PFSK-1 (cell line): ENCODE data around the gene MCTP1.

ENCODE experiments used
- FOXP2 ChIP-seq: optimal IDR thresholded peaks from 2 replicates; pipeline ENCODE3; 2011; ENCODE audit warnings: borderline replicate concordance, control low read depth, inconsistent platforms; ENCODE audit not compliant: insufficient read depth; ENCODE audit errors: extremely low read length, extremely low read depth
- POLR2AphosphoS5 ChIP-seq: IDR thresholded peaks from 2 replicates; pipeline ENCODE4 v1.6.1; 2012; ENCODE audit warnings: low read depth, mild to moderate bottlenecking, control low read depth, low read length, moderate library complexity
- REST ChIP-seq, 2 experiments: IDR thresholded peaks; 2 replicates each; pipeline versions ENCODE4 v1.6.1 to v1.8.0; 2011 to 2012; ENCODE audit warnings: low read depth in 2 of 2, low read length in 2 of 2, control low read depth in 1 of 2, inconsistent platforms in 1 of 2, mild to moderate bottlenecking in 1 of 2, moderate library complexity in 1 of 2; ENCODE audit not compliant: insufficient read depth in 1 of 2
- SIN3A ChIP-seq: IDR thresholded peaks from 2 replicates; pipeline ENCODE4 v1.6.1; 2012; ENCODE audit warnings: mild to moderate bottlenecking, low read length, moderate library complexity, borderline replicate concordance; ENCODE audit not compliant: insufficient read depth
- TAF1 ChIP-seq: IDR thresholded peaks from 2 replicates; pipeline ENCODE4 v1.6.1; 2012; ENCODE audit warnings: low read length, control low read depth, borderline replicate concordance; ENCODE audit not compliant: insufficient read depth

The MCTP1 gene

GRCh38 chr5:94855543-94855942 lies 429.4 kb downstream of the MCTP1 start:
- no peak for TF ChIP-seq SIN3A
- no peak for TF ChIP-seq FOXP2
- no peak for TF ChIP-seq POLR2AphosphoS5
- TF ChIP-seq REST (IDR thresholded peaks at IDR 0.05; ENCODE audit: insufficient read depth in 1 of 2, low read depth in 2 of 2, low read length in 2 of 2) = no peak
- TF ChIP-seq TAF1 = no peak

GRCh38 chr5:94853120-94853519 lies 431.8 kb downstream of the MCTP1 start:
- no peak for TF ChIP-seq REST (IDR thresholded peaks at IDR 0.05; ENCODE audit: insufficient read depth in 1 of 2, low read depth in 2 of 2, low read length in 2 of 2)
- no peak for TF ChIP-seq SIN3A
- no peak for TF ChIP-seq POLR2AphosphoS5
- no peak for TF ChIP-seq FOXP2

GRCh38 chr5:94850960-94851359 lies 433.9 kb downstream of the MCTP1 start:
- no peak for TF ChIP-seq POLR2AphosphoS5
- TF ChIP-seq REST (IDR thresholded peaks at IDR 0.05; ENCODE audit: insufficient read depth in 1 of 2, low read depth in 2 of 2, low read length in 2 of 2) = no peak
- no peak for TF ChIP-seq SIN3A
- TF ChIP-seq TAF1 = no peak
- no peak for TF ChIP-seq FOXP2

- TF ChIP-seq TAF1 (no peak), FOXP2 (no peak), POLR2AphosphoS5 (no peak), SIN3A (no peak), REST (IDR thresholded peaks at IDR 0.05; ENCODE audit: insufficient read depth in 1 of 2, low read depth in 2 of 2, low read length in 2 of 2) (no peak)
Observed at GRCh38 chr5:94849821-94850736, 434.8 kb downstream of the MCTP1 start.
